ENCODE results near the gene RAPGEF5.

DNA sequence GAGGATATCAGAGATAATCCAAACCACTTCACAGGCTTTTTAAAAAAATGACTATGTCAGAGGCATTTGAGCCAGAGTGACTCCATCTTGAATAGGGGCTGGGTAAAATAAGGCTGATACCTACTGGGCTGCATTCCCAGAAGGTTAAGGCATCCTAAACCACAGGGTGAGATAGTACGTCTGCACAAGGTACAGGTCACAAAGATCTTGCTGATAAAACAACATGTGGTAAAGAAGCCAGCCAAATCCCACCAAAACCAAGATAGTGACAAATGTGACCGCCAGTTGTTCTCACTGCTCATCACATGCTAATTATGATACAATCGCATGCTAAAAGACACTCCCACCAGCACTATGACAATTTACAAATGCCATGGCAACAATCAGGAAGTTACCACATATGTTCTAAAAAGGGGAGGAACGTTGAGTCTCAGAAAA, 177.5 kb downstream of the RAPGEF5 start:
- TF ChIP-seq CTCF (IDR thresholded peaks at IDR 0.05), result no peak
- no peak for TF ChIP-seq EP300 (IDR thresholded peaks at IDR 0.05)

All from stomach (tissue), 4 donors.